CD4-positive, alpha-beta memory T cell (primary cell): ENCODE measurements around the gene ELAVL4. TPM values are rescaled to one million over a fixed set of nuclear protein-coding genes. Genes with fewer than 3 reads are reported as not detected.

ENCODE experiments used
- CTCF ChIA-PET: fragments of 350-600 bp; sonication (Branson Sonifier 250); formaldehyde crosslinking; loops from one replicate; lab custom pipeline; 2021; ENCODE audit warnings: inconsistent platforms; ENCODE audit not compliant: partially characterized antibody; lab: Charles Lee
- POLR2A ChIA-PET: fragments of 350-600 bp; sonication (Branson Sonifier 250); formaldehyde crosslinking; loops from one replicate; lab custom pipeline; 2021; ENCODE audit not compliant: partially characterized antibody; lab: Charles Lee
- DNase-seq, 5 donors: peaks; one replicate each; pipeline versions ENCODE4 v3.0.0 to v3.0.0-alpha.2; 2020 to 2022; ENCODE audit warnings: mixed read lengths in 1 of 5
- H3K27ac ChIP-seq: one replicate; pipeline ENCODE4 v1.7.0; 2013; ENCODE audit warnings: low read depth, low read length
- H3K27me3 ChIP-seq: 2 replicates; pipeline ENCODE4 v1.7.0; 2013; ENCODE audit warnings: mild to moderate bottlenecking, low read length, moderate library complexity; ENCODE audit not compliant: insufficient read depth
- H3K36me3 ChIP-seq: 2 replicates; pipeline ENCODE4 v1.7.0; 2013; ENCODE audit warnings: mild to moderate bottlenecking, low read length, moderate library complexity; ENCODE audit not compliant: insufficient read depth
- H3K4me1 ChIP-seq: 2 replicates; pipeline ENCODE4 v1.7.0; 2013; ENCODE audit warnings: mild to moderate bottlenecking, low read length, moderate library complexity; ENCODE audit not compliant: insufficient read depth
- H3K4me3 ChIP-seq, 2 donors: one replicate each; pipeline ENCODE4 v1.7.0; 2013; ENCODE audit warnings: low read length in 2 of 2, mild to moderate bottlenecking in 1 of 2
- H3K9me3 ChIP-seq, 2 donors: one replicate each; pipeline ENCODE4 v1.7.0; 2013; ENCODE audit warnings: low read length in 2 of 2, control low read depth in 1 of 2; ENCODE audit not compliant: control insufficient read depth in 1 of 2
- H3K27ac Mint-ChIP-seq, 7 donors: one replicate each; pipeline ENCODE4 v1.8.0; 2020 to 2021; ENCODE audit warnings: mixed read lengths in 7 of 7, mild to moderate bottlenecking in 6 of 7, inconsistent platforms in 3 of 7, moderate library complexity in 3 of 7
- H3K27me3 Mint-ChIP-seq, 2 donors: one replicate each; pipeline ENCODE4 v1.8.0; 2020 to 2021; ENCODE audit warnings: mixed read lengths in 2 of 2
- H3K36me3 Mint-ChIP-seq, 2 donors: one replicate each; pipeline ENCODE4 v1.8.0; 2020 to 2021; ENCODE audit warnings: mixed read lengths in 2 of 2, inconsistent platforms in 1 of 2, mild to moderate bottlenecking in 1 of 2
- H3K4me1 Mint-ChIP-seq, 4 donors: one replicate each; pipeline ENCODE4 v1.8.0; 2020 to 2021; ENCODE audit warnings: mixed read lengths in 4 of 4, mild to moderate bottlenecking in 1 of 4
- H3K4me3 Mint-ChIP-seq, 8 donors: one replicate each; pipeline ENCODE4 v1.8.0; 2020 to 2021; ENCODE audit warnings: mixed read lengths in 8 of 8, mild to moderate bottlenecking in 7 of 8, moderate library complexity in 6 of 8, inconsistent platforms in 3 of 8
- H3K9me3 Mint-ChIP-seq, 8 donors: one replicate each; pipeline ENCODE4 v1.8.0; 2020 to 2021; ENCODE audit warnings: mixed read lengths in 8 of 8, mild to moderate bottlenecking in 5 of 8, inconsistent platforms in 3 of 8, moderate library complexity in 1 of 8
- intact Hi-C: fragments of 100-400 bp; cut with micrococcal nuclease; formaldehyde crosslinking; loops from one replicate; pipeline ENCODE4 v1.15.1; 2023
- polyA plus RNA-seq, 2 donors: library from polyadenylated mRNA; unstranded; fragments of 300-500 nt; fragmentation: Illumina TruSeq; gene quantifications; one replicate each; pipeline ENCODE4 v1.2.3, GENCODE V29; 2021
- total RNA-seq, 2 experiments: library from RNA; stranded (reverse); gene quantifications; one replicate each; pipeline ENCODE4 v1.2.3, GENCODE V29; 2021

The ELAVL4 gene
- total RNA-seq, result not detected
- not detected for polyA plus RNA-seq

- Histone ChIP-seq H3K4me3 (no peak within 1 kb of the TSS), H3K27me3 (peaks cover 13% of the 10 kb centered on the region), H3K27ac (no peak within 1 kb of the TSS), H3K4me1 (peaks cover 7% of the 10 kb centered on the region), H3K9me3 (no peaks in the 10 kb centered on the region), H3K36me3 (no peaks in the 10 kb centered on the region)
- H3K9me3 Mint-ChIP-seq, result peaks cover 0 to 6% (median 0%) of the 10 kb centered on the region in 8 donors
- ChIA-PET POLR2A (no interaction called here), CTCF (no interaction called here)
- peak within 1 kb of the TSS in 2 of 7 donors; percentile 33 to 70 for H3K27ac Mint-ChIP-seq
- peak within 1 kb of the TSS; percentile 10 to 80 (median 67) for H3K4me3 Mint-ChIP-seq
- H3K36me3 Mint-ChIP-seq, result no peaks in the 10 kb centered on the region
- H3K27me3 Mint-ChIP-seq, result peaks cover 29 to 38% of the 10 kb centered on the region in 2 donors
- intact Hi-C loops, result no loop called here
- DNase-seq, result no peak
- H3K4me1 Mint-ChIP-seq, result peaks cover 15 to 22% (median 19%) of the 10 kb centered on the region in 4 donors
These were observed at the start of gene ELAVL4 for GRCh38 chr1:50108497-50109059. TSS of gene ELAVL4 (plus strand) at chr1:50108920. CDS start at chr1:50109190, 270 bp downstream.

GRCh38 chr1:50060279-50060678 lies 48.4 kb upstream of the ELAVL4 start:
- ChIA-PET POLR2A (no interaction called here), CTCF (no interaction called here)
- intact Hi-C loops, result no loop called here
- H3K9me3 ChIP-seq, result no peaks in the 10 kb centered on the region
- H3K4me3 ChIP-seq, result no peak overlapping the region
- no peaks in the 10 kb centered on the region for H3K27me3 ChIP-seq
- Mint-ChIP-seq H3K27ac (no peak overlapping the region), H3K36me3 (no peaks in the 10 kb centered on the region), H3K27me3 (no peaks in the 10 kb centered on the region), H3K4me3 (no peak overlapping the region), H3K4me1 (no peaks in the 10 kb centered on the region), H3K9me3 (peaks cover 0 to 2% (median 0%) of the 10 kb centered on the region in 8 donors)
- H3K36me3 ChIP-seq, result no peaks in the 10 kb centered on the region
- no peak overlapping the region for H3K27ac ChIP-seq
- DNase-seq, result no peak
- H3K4me1 ChIP-seq, result no peaks in the 10 kb centered on the region

GRCh38 chr1:50066806-50067205 lies 41.9 kb upstream of the ELAVL4 start:
- Histone ChIP-seq H3K27ac (no peak overlapping the region), H3K4me1 (no peaks in the 10 kb centered on the region), H3K4me3 (no peak overlapping the region), H3K36me3 (no peaks in the 10 kb centered on the region), H3K9me3 (no peaks in the 10 kb centered on the region), H3K27me3 (no peaks in the 10 kb centered on the region)
- no peak overlapping the region for H3K4me3 Mint-ChIP-seq
- H3K27me3 Mint-ChIP-seq, result peaks cover 0 to 4% of the 10 kb centered on the region in 2 donors
- ChIA-PET POLR2A (no interaction called here), CTCF (no interaction called here)
- intact Hi-C loops, result no loop called here
- H3K36me3 Mint-ChIP-seq, result no peaks in the 10 kb centered on the region
- no peak overlapping the region for H3K27ac Mint-ChIP-seq
- DNase-seq, result no peak
- peaks cover 0 to 4% (median 0%) of the 10 kb centered on the region in 8 donors for H3K9me3 Mint-ChIP-seq
- H3K4me1 Mint-ChIP-seq, result no peaks in the 10 kb centered on the region

GRCh38 chr1:50074931-50075330 lies 33.8 kb upstream of the ELAVL4 start:
- H3K4me1 Mint-ChIP-seq, result no peaks in the 10 kb centered on the region
- peaks cover 0 to 2% of the 10 kb centered on the region in 2 donors for H3K27me3 Mint-ChIP-seq

GRCh38 chr1:50077273-50077672 lies 31.4 kb upstream of the ELAVL4 start:
- H3K27me3 Mint-ChIP-seq, result no peaks in the 10 kb centered on the region
- H3K9me3 Mint-ChIP-seq, result peaks cover 0 to 9% (median 0%) of the 10 kb centered on the region in 8 donors
- ChIA-PET POLR2A (no interaction called here), CTCF (no interaction called here)
- H3K27ac ChIP-seq, result no peak overlapping the region
- H3K36me3 Mint-ChIP-seq, result no peaks in the 10 kb centered on the region
- no peak for DNase-seq
- H3K4me1 Mint-ChIP-seq, result no peaks in the 10 kb centered on the region
- H3K4me3 ChIP-seq, result no peak overlapping the region
- H3K4me1 ChIP-seq, result no peaks in the 10 kb centered on the region
- no peak overlapping the region for H3K4me3 Mint-ChIP-seq
- H3K27me3 ChIP-seq, result no peaks in the 10 kb centered on the region
- no peaks in the 10 kb centered on the region for H3K9me3 ChIP-seq
- intact Hi-C loops, result no loop called here
- H3K36me3 ChIP-seq, result no peaks in the 10 kb centered on the region
- no peak overlapping the region for H3K27ac Mint-ChIP-seq

More at GRCh38 chr1:50074931-50075330, 33.8 kb upstream of the ELAVL4 start:
- Mint-ChIP-seq H3K36me3 (no peaks in the 10 kb centered on the region), H3K9me3 (peaks cover 0 to 9% (median 2%) of the 10 kb centered on the region in 8 donors), H3K27ac (no peak overlapping the region), H3K4me3 (no peak overlapping the region)
- H3K27ac ChIP-seq, result no peak overlapping the region
- POLR2A ChIA-PET, result no interaction called here
- intact Hi-C loops, result no loop called here
- no peaks in the 10 kb centered on the region for H3K27me3 ChIP-seq
- no peak for DNase-seq
- H3K36me3 ChIP-seq, result no peaks in the 10 kb centered on the region
- no peaks in the 10 kb centered on the region for H3K4me1 ChIP-seq
- H3K4me3 ChIP-seq, result no peak overlapping the region
- CTCF ChIA-PET, result no interaction called here
- H3K9me3 ChIP-seq, result no peaks in the 10 kb centered on the region

GRCh38 chr1:50080904-50081586 lies 27.7 kb upstream of the ELAVL4 start:
- no peaks in the 10 kb centered on the region for H3K4me1 ChIP-seq
- no peak for DNase-seq
- POLR2A ChIA-PET, result no interaction called here
- CTCF ChIA-PET, result no interaction called here
- no peaks in the 10 kb centered on the region for H3K27me3 ChIP-seq
- H3K9me3 ChIP-seq, result no peaks in the 10 kb centered on the region
- peaks cover 2 to 3% of the 10 kb centered on the region in 2 donors for H3K27me3 Mint-ChIP-seq
- H3K27ac Mint-ChIP-seq, result no peak overlapping the region
- H3K4me1 Mint-ChIP-seq, result no peaks in the 10 kb centered on the region
- peaks cover 0 to 6% (median 2%) of the 10 kb centered on the region in 8 donors for H3K9me3 Mint-ChIP-seq
- intact Hi-C loops, result no loop called here
- H3K27ac ChIP-seq, result no peak overlapping the region
- no peaks in the 10 kb centered on the region for H3K36me3 Mint-ChIP-seq
- no peak overlapping the region for H3K4me3 Mint-ChIP-seq
- H3K4me3 ChIP-seq, result no peak overlapping the region
- no peaks in the 10 kb centered on the region for H3K36me3 ChIP-seq

- intact Hi-C loops, result no loop called here
- ChIA-PET POLR2A (no interaction called here), CTCF (no interaction called here)
- DNase-seq, result no peak
- Histone ChIP-seq H3K4me3 (no peak overlapping the region), H3K9me3 (no peaks in the 10 kb centered on the region), H3K4me1 (no peaks in the 10 kb centered on the region), H3K27me3 (no peaks in the 10 kb centered on the region), H3K36me3 (no peaks in the 10 kb centered on the region), H3K27ac (no peak overlapping the region)
- Mint-ChIP-seq H3K27me3 (peaks cover 3% of the 10 kb centered on the region in 2 donors), H3K27ac (no peak overlapping the region), H3K9me3 (peaks cover 0 to 2% (median 0%) of the 10 kb centered on the region in 8 donors), H3K4me3 (no peak overlapping the region), H3K36me3 (no peaks in the 10 kb centered on the region), H3K4me1 (no peaks in the 10 kb centered on the region)
These were observed 24.3 kb upstream of the ELAVL4 start for GRCh38 chr1:50084389-50084788.
